Measurements from ENCODE around the gene UBLCP1. TPM values are rescaled to one million over a fixed set of nuclear protein-coding genes. Genes with fewer than 3 reads are reported as not detected.

UBLCP1 gene
- total and polyA plus RNA-seq, 12 donors = 11.3 to 27.2 (median 21.2) TPM

- Histone ChIP-seq H3K27ac (no peak overlapping the region), H3K27me3 (no peaks in the 10 kb centered on the region), H3K9me3 (replicated peaks in 1 of 3) (no peaks in the 10 kb centered on the region), H3K4me3 (no peak overlapping the region), H3K4me1 (replicated peaks in 1 of 2) (no peaks in the 10 kb centered on the region), H3K36me3 (replicated peaks in 1 of 2) (no peaks in the 10 kb centered on the region)
- no peak for DNase-seq
- TF ChIP-seq POLR2A (IDR thresholded peaks at IDR 0.05) (no peak), CTCF (IDR thresholded peaks at IDR 0.05) (no peak)
- intact Hi-C loops (cut with DNase I) = loop anchor here (5.0 to 10.0 kb wide), 2 partner anchors 163 to 166 kb away; no protein-coding TSS in a partner anchor
- 54 to 63% (median 57%) methylated on average over 2 of the region's 2 CpGs for WGBS, 4 donors
Observed at GRCh38 chr5:159317849-159318248, 54.8 kb downstream of the UBLCP1 start.

DNA sequence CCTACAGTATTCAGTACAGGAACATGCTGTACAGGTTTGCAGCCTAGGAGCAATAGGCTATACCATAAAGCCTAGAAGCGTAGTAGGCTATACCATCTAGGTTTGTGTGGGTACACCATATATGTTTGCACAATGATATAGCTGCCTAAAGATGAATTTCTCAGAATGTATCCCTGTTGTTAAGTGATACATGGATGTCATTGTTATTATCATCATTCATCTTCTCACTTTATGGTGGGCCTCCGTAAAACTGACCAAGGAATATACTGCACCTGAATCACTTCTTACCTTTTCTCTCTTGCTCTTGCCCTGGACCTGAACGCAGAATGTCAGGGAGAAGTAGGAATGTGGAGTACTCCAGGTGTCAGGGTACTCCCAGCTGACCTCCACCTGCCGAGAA lies 55.4 kb downstream of the UBLCP1 start:
- DNase-seq = no peak
- TF ChIP-seq CTCF (IDR thresholded peaks at IDR 0.05) = no peak
- no peak for TF ChIP-seq POLR2A (IDR thresholded peaks at IDR 0.05)

DNA sequence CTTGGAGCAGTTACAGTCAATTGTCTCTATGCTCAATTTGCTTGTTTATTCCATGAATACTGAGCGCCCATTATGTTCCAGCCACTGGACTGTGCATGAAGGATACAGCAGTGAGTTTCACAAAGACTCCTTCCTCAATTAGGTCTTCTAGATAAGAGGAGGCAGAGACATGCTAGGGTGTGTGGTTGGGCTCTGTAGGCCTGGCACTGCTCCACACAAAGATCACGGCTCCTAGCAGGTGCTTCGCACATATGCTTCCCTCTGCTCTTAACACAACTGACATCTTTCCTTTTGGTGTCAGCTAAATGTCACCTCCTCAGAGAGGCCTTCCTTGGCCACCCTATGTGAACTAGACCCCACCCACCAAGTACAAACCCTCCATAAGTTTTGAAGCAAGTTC lies 56.3 kb downstream of the UBLCP1 start:
- intact Hi-C loops (cut with DNase I) = loop anchor here (5.0 to 10.0 kb wide), 2 partner anchors 165 to 167 kb away; no protein-coding TSS in a partner anchor
- no peak overlapping the region for H3K27ac ChIP-seq
- TF ChIP-seq POLR2A (IDR thresholded peaks at IDR 0.05) (no peak), CTCF (IDR thresholded peaks at IDR 0.05) (no peak)
- WGBS, 4 donors = 72 to 90% (median 80%) methylated on average over 3 of the region's 3 CpGs
- H3K4me3 ChIP-seq = no peak overlapping the region
- H3K36me3 ChIP-seq (replicated peaks in 1 of 2) = no peaks in the 10 kb centered on the region
- no peak for DNase-seq
- no peaks in the 10 kb centered on the region for H3K27me3 ChIP-seq
- no peaks in the 10 kb centered on the region for H3K4me1 ChIP-seq (replicated peaks in 1 of 2)
- H3K9me3 ChIP-seq (replicated peaks in 1 of 3) = no peaks in the 10 kb centered on the region

More for the DNA sequence above, 55.4 kb downstream of the UBLCP1 start:
- WGBS, 4 donors = 86 to 93% (median 90%) methylated on average over 4 of the region's 4 CpGs
- Histone ChIP-seq H3K27ac (no peak overlapping the region), H3K4me3 (no peak overlapping the region), H3K4me1 (replicated peaks in 1 of 2) (no peaks in the 10 kb centered on the region), H3K27me3 (no peaks in the 10 kb centered on the region), H3K36me3 (replicated peaks in 1 of 2) (no peaks in the 10 kb centered on the region), H3K9me3 (replicated peaks in 1 of 3) (no peaks in the 10 kb centered on the region)
- intact Hi-C loops (cut with DNase I) = loop anchor here (5.0 to 10.0 kb wide), 2 partner anchors 164 to 166 kb away; no protein-coding TSS in a partner anchor

- H3K4me1 ChIP-seq (replicated peaks in 1 of 2) = no peaks in the 10 kb centered on the region
- no peak for DNase-seq
- TF ChIP-seq CTCF (IDR thresholded peaks at IDR 0.05) (no peak), POLR2A (IDR thresholded peaks at IDR 0.05) (no peak)
- H3K27ac ChIP-seq = no peak overlapping the region
- H3K36me3 ChIP-seq (replicated peaks in 1 of 2) = no peaks in the 10 kb centered on the region
- no peaks in the 10 kb centered on the region for H3K9me3 ChIP-seq (replicated peaks in 1 of 3)
- 54 to 73% (median 59%) methylated on average over 2 of the region's 2 CpGs for WGBS, 4 donors
- no peak overlapping the region for H3K4me3 ChIP-seq
- H3K27me3 ChIP-seq = no peaks in the 10 kb centered on the region
- intact Hi-C loops (cut with DNase I) = loop anchor here (5.0 to 10.0 kb wide), 3 partner anchors 115 to 168 kb away; no protein-coding TSS in a partner anchor
Observed at GRCh38 chr5:159319832-159320231, 56.7 kb downstream of the UBLCP1 start.
